ENCODE measurements around the gene BRI3BP. TPM values are rescaled to one million over a fixed set of nuclear protein-coding genes. Genes with fewer than 3 reads are reported as not detected.
"Not testable (repeated sequence)": the region's sequence is repeated elsewhere in the genome, so short reads cannot be mapped to it uniquely, and the experiment has no call there.

Gene BRI3BP
- total and polyA plus RNA-seq, 2 donors, result 2.2 to 5.5 TPM

DNA sequence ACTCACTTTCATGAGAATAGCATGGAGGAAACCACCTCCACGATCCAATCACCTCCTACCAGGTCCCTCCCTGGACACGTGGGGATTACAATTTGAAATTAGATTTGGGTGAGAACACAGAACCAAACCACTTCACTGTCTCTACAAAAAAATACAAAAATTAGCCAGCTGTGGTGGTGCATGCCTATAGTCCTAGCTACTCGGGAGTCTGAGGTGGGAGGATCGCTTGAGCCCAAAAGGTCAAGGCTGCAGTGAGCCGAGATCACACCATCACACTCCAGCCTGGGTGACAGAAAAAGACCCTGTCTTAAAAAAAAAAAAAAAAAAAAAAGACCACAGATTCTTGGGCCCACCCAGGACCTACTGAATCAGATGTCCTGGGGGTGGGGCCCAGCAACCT, 28.3 kb downstream of the BRI3BP start:
- DNase-seq (ENCODE audit: extremely low spot score), result no peak
- no peak overlapping the region for H3K27ac ChIP-seq (ENCODE audit: low read depth)
- no peaks in the 10 kb centered on the region for H3K36me3 ChIP-seq (ENCODE audit: insufficient read depth)
- no peak overlapping the region for H3K4me3 ChIP-seq (ENCODE audit: low read depth, low read length)
- H3K4me1 ChIP-seq (ENCODE audit: insufficient read depth), result no peaks in the 10 kb centered on the region
- WGBS, result 77% methylated on average over 5 of the region's 5 CpGs

DNA sequence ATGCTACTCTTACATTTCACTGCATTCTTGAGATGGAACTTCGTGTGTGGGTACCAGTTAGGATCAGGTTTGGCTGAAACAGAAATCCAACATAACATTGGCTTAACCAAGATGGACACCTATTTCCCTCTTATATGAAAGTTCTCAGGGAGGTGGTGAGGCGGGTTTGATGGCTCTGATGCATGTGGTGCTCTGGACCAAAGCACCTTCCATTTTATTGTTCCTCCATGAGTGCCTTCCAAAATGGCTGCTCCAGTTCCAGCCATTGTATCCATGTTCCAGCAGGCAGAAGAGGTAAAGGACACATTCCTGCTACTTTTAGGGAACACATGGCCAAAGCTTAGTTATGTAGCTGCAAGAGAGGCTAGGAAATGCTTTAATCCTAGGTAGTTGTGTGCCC, 29.6 kb downstream of the BRI3BP start:
- 95% methylated on average over 2 of the region's 2 CpGs for WGBS
- Histone ChIP-seq H3K36me3 (ENCODE audit: insufficient read depth) (no peaks in the 10 kb centered on the region), H3K4me3 (ENCODE audit: low read depth, low read length) (no peak overlapping the region), H3K4me1 (ENCODE audit: insufficient read depth) (no peaks in the 10 kb centered on the region), H3K27ac (ENCODE audit: low read depth) (no peak overlapping the region)
- DNase-seq (ENCODE audit: extremely low spot score), result no peak

- 94% methylated on average over 43 of the region's 43 CpGs for WGBS
These were observed 31.6 kb downstream of the BRI3BP start for GRCh38 chr12:125024949-125025563.

GRCh38 chr12:125025606-125026235, 32.3 kb downstream of the BRI3BP start:
- Histone ChIP-seq H3K27ac (ENCODE audit: low read depth) (no peak overlapping the region), H3K4me3 (ENCODE audit: low read depth, low read length) (no peak overlapping the region), H3K4me1 (ENCODE audit: insufficient read depth) (no peaks in the 10 kb centered on the region), H3K36me3 (ENCODE audit: insufficient read depth) (no peaks in the 10 kb centered on the region)
- DNase-seq (ENCODE audit: extremely low spot score), result no peak
- 89% methylated on average over 9 of the region's 9 CpGs for WGBS

More at GRCh38 chr12:125024949-125025563, 31.6 kb downstream of the BRI3BP start:
- DNase-seq (ENCODE audit: extremely low spot score), result no peak
- H3K4me1 ChIP-seq (ENCODE audit: insufficient read depth), result no peaks in the 10 kb centered on the region
- H3K36me3 ChIP-seq (ENCODE audit: insufficient read depth), result no peaks in the 10 kb centered on the region
- H3K4me3 ChIP-seq (ENCODE audit: low read depth, low read length), result no peak overlapping the region
- no peak overlapping the region for H3K27ac ChIP-seq (ENCODE audit: low read depth)

- Histone ChIP-seq H3K4me3 (ENCODE audit: low read depth, low read length) (no peak overlapping the region), H3K27ac (ENCODE audit: low read depth) (no peak overlapping the region), H3K36me3 (ENCODE audit: insufficient read depth) (no peaks in the 10 kb centered on the region), H3K4me1 (ENCODE audit: insufficient read depth) (no peaks in the 10 kb centered on the region)
- WGBS, result 93% methylated on average over 8 of the region's 8 CpGs
- DNase-seq (ENCODE audit: extremely low spot score), result no peak
These were observed 34.7 kb downstream of the BRI3BP start for GRCh38 chr12:125028106-125028505.

GRCh38 chr12:125029761-125030358, 36.4 kb downstream of the BRI3BP start:
- no peak for DNase-seq (ENCODE audit: extremely low spot score)
- WGBS, result 76% methylated on average over 7 of the region's 7 CpGs

DNA sequence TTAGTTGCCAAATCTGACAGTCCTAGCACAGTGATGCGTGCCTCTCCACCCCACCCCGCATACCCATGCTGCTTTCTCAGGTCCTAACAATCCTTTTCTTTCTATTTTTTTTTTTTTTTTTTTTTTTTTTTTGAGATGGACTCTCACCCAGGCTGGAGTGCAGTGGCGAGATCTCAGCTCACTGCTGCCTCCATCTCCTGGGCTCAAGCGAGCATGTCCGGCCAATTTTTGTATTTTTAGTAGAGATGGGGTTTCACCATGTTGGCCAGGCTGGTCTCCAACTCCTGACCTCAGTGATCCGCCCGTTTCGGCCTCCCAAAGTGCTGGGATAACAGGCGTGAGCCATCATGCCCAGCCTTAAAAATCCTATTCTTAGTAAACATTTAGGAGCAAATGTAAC, 38.0 kb downstream of the BRI3BP start:
- not testable (repeated sequence) for H3K4me1 ChIP-seq (ENCODE audit: insufficient read depth); H3K27ac ChIP-seq (ENCODE audit: low read depth); H3K36me3 ChIP-seq (ENCODE audit: insufficient read depth); DNase-seq (ENCODE audit: extremely low spot score); H3K4me3 ChIP-seq (ENCODE audit: low read depth, low read length)
- 58% methylated on average over 9 of the region's 9 CpGs for WGBS

More at GRCh38 chr12:125029761-125030358, 36.4 kb downstream of the BRI3BP start:
- H3K4me1 ChIP-seq (ENCODE audit: insufficient read depth), result no peaks in the 10 kb centered on the region
- no peaks in the 10 kb centered on the region for H3K36me3 ChIP-seq (ENCODE audit: insufficient read depth)
- no peak overlapping the region for H3K27ac ChIP-seq (ENCODE audit: low read depth)
- H3K4me3 ChIP-seq (ENCODE audit: low read depth, low read length), result no peak overlapping the region

DNA sequence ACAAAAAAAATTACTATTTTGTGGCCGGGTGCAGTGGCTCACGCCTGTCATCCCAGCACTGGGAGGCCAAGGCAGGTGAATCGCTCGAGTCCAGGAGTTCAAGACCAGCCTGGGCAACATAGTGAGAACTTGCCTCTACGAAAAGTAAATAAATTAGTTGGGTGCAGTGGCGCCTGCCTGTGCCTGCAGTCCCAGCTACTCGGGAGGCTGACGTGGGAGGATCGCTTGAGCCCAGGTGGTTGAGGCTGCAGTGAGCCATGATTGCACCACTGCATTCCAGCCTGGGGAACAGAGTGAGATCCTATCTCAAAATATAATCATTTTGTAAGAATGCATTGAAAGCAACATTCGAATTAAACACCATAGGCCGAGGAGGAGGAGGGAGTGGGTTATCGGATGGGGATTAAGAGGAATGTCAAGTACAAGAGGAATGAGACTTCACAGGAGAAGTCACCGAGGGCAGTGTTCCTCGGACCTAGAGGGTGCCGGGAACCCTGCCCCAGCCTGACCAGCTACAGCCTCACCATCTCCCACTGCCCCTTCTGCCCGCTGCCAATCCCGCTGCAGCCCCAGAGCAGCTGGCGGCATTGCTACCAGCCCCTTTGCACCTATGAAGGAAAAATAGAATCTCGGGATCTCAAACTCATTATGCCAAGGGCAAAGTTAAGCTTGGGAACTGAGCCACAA, 39.2 kb downstream of the BRI3BP start:
- Histone ChIP-seq H3K4me1 (ENCODE audit: insufficient read depth) (no peaks in the 10 kb centered on the region), H3K36me3 (ENCODE audit: insufficient read depth) (no peaks in the 10 kb centered on the region), H3K4me3 (ENCODE audit: low read depth, low read length) (no peak overlapping the region), H3K27ac (ENCODE audit: low read depth) (no peak overlapping the region)
- 83% methylated on average over 19 of the region's 19 CpGs for WGBS
- no peak for DNase-seq (ENCODE audit: extremely low spot score)

- Histone ChIP-seq H3K36me3 (ENCODE audit: insufficient read depth) (no peaks in the 10 kb centered on the region), H3K27ac (ENCODE audit: low read depth) (no peak overlapping the region), H3K4me3 (ENCODE audit: low read depth, low read length) (no peak overlapping the region), H3K4me1 (ENCODE audit: insufficient read depth) (no peaks in the 10 kb centered on the region)
- DNase-seq (ENCODE audit: extremely low spot score), result no peak
- 86% methylated on average over 9 of the region's 9 CpGs for WGBS
These were observed 39.8 kb downstream of the BRI3BP start for GRCh38 chr12:125033288-125033687.

- Histone ChIP-seq H3K4me1 (ENCODE audit: insufficient read depth) (no peaks in the 10 kb centered on the region), H3K27ac (ENCODE audit: low read depth) (no peak overlapping the region), H3K4me3 (ENCODE audit: low read depth, low read length) (no peak overlapping the region), H3K36me3 (ENCODE audit: insufficient read depth) (no peaks in the 10 kb centered on the region)
- DNase-seq (ENCODE audit: extremely low spot score), result no peak
- 54% methylated on average over 6 of the region's 6 CpGs for WGBS
These were observed 45.7 kb downstream of the BRI3BP start for GRCh38 chr12:125038976-125039625.

DNA sequence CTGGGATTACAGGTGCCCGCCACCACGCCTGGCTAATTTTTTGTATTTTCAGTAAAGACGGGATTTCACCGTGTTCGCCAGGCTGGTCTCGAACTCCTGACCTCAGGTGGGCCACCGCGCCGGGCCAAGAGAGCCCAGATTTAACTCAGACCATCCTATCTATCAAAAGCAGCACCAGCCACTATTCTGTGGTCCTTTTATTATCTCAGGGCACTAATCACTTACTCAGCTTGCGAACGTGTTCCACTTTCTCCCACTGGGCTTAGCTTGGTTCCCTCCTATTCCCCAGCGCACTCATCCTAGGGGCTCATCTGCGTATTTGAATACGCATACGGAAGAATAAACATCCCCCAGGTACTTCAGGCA, 55.6 kb downstream of the BRI3BP start:
- H3K4me3 ChIP-seq (ENCODE audit: low read depth, low read length), result peak overlapping the region; percentile 22
- DNase-seq (ENCODE audit: extremely low spot score), result no peak
- 49% methylated on average over 15 of the region's 15 CpGs for WGBS
- no peaks in the 10 kb centered on the region for H3K36me3 ChIP-seq (ENCODE audit: insufficient read depth)
- H3K4me1 ChIP-seq (ENCODE audit: insufficient read depth), result no peaks in the 10 kb centered on the region
- no peak overlapping the region for H3K27ac ChIP-seq (ENCODE audit: low read depth)

- Histone ChIP-seq H3K4me1 (ENCODE audit: insufficient read depth) (no peaks in the 10 kb centered on the region), H3K4me3 (ENCODE audit: low read depth, low read length) (no peak overlapping the region), H3K27ac (ENCODE audit: low read depth) (no peak overlapping the region), H3K36me3 (ENCODE audit: insufficient read depth) (no peaks in the 10 kb centered on the region)
- 91% methylated on average over 10 of the region's 10 CpGs for WGBS
- DNase-seq (ENCODE audit: extremely low spot score), result no peak
These were observed 57.0 kb downstream of the BRI3BP start for GRCh38 chr12:125050446-125050845.

DNA sequence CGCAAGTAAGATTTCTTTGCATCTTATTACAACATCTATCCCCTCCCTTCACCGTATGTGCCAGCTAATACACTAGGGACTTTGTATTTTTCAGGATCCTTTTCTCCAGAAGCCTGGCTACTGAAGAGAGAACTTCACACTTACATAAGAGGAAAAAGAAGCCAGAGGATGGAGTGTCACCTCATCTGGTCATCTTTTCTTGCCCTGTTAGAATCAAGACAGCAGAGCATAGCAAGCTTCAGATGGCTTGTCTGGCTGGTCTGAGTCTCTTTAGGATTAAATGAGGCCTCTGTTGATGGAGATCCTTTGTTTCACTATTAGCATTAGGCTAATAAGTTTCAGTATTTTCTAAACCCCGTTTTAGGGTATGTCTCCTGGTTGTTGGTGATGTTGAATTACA, 57.4 kb downstream of the BRI3BP start:
- no peak for DNase-seq (ENCODE audit: extremely low spot score)
- no peak overlapping the region for H3K4me3 ChIP-seq (ENCODE audit: low read depth, low read length)
- WGBS, result 80% methylated on average over 3 of the region's 3 CpGs
- no peaks in the 10 kb centered on the region for H3K4me1 ChIP-seq (ENCODE audit: insufficient read depth)
- no peaks in the 10 kb centered on the region for H3K36me3 ChIP-seq (ENCODE audit: insufficient read depth)
- H3K27ac ChIP-seq (ENCODE audit: low read depth), result no peak overlapping the region
